ENCODE measurements around the gene NIN. TPM values are rescaled to one million over a fixed set of nuclear protein-coding genes. Genes with fewer than 3 reads are reported as not detected.

The NIN gene
- polyA plus RNA-seq, 1 donor from 2014 or later, result 47.6 TPM

- H2AFZ ChIP-seq (ENCODE audit: low read depth, low read length), result peak overlapping the region; percentile 62
- no peaks in the 10 kb centered on the region for H3K36me3 ChIP-seq (ENCODE audit: insufficient read depth, low read length)
- H3K4me3 ChIP-seq (ENCODE audit: low read length), result peak overlapping the region; percentile 87
- H3K79me2 ChIP-seq (replicated peaks; ENCODE audit: insufficient read depth, low read length), result peaks cover 17% of the 10 kb centered on the region
- H3K9me2 ChIP-seq (ENCODE audit: insufficient read depth, low read length), result no peaks in the 10 kb centered on the region
- H3K27ac ChIP-seq (ENCODE audit: low read length), result peak overlapping the region; percentile 35
- TF ChIP-seq EZH2 (IDR thresholded peaks at IDR 0.05; ENCODE audit: borderline replicate concordance, insufficient read depth, low read length, poor library complexity, severe bottlenecking) (no peak), POLR2AphosphoS5 (IDR thresholded peaks at IDR 0.05) (no peak), TAF1 (IDR thresholded peaks at IDR 0.05; ENCODE audit: low read depth) (no peak), RAD21 (conservative IDR thresholded peaks at IDR 0.05) (no peak), EP300 (conservative IDR thresholded peaks at IDR 0.05; ENCODE audit: poor library complexity, severe bottlenecking) (no peak)
- TF ChIP-seq, protein P1, sequence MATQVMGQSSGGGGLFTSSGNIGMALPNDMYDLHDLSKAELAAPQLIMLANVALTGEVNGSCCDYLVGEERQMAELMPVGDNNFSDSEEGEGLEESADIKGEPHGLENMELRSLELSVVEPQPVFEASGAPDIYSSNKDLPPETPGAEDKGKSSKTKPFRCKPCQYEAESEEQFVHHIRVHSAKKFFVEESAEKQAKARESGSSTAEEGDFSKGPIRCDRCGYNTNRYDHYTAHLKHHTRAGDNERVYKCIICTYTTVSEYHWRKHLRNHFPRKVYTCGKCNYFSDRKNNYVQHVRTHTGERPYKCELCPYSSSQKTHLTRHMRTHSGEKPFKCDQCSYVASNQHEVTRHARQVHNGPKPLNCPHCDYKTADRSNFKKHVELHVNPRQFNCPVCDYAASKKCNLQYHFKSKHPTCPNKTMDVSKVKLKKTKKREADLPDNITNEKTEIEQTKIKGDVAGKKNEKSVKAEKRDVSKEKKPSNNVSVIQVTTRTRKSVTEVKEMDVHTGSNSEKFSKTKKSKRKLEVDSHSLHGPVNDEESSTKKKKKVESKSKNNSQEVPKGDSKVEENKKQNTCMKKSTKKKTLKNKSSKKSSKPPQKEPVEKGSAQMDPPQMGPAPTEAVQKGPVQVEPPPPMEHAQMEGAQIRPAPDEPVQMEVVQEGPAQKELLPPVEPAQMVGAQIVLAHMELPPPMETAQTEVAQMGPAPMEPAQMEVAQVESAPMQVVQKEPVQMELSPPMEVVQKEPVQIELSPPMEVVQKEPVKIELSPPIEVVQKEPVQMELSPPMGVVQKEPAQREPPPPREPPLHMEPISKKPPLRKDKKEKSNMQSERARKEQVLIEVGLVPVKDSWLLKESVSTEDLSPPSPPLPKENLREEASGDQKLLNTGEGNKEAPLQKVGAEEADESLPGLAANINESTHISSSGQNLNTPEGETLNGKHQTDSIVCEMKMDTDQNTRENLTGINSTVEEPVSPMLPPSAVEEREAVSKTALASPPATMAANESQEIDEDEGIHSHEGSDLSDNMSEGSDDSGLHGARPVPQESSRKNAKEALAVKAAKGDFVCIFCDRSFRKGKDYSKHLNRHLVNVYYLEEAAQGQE (IDR thresholded peaks at IDR 0.05; ENCODE audit: borderline replicate concordance), result no peak
- TF ChIP-seq, protein P2, sequence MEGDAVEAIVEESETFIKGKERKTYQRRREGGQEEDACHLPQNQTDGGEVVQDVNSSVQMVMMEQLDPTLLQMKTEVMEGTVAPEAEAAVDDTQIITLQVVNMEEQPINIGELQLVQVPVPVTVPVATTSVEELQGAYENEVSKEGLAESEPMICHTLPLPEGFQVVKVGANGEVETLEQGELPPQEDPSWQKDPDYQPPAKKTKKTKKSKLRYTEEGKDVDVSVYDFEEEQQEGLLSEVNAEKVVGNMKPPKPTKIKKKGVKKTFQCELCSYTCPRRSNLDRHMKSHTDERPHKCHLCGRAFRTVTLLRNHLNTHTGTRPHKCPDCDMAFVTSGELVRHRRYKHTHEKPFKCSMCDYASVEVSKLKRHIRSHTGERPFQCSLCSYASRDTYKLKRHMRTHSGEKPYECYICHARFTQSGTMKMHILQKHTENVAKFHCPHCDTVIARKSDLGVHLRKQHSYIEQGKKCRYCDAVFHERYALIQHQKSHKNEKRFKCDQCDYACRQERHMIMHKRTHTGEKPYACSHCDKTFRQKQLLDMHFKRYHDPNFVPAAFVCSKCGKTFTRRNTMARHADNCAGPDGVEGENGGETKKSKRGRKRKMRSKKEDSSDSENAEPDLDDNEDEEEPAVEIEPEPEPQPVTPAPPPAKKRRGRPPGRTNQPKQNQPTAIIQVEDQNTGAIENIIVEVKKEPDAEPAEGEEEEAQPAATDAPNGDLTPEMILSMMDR (IDR thresholded peaks at IDR 0.05; ENCODE audit: poor library complexity, severe bottlenecking), result no peak
- H3K4me2 ChIP-seq (ENCODE audit: low read length), result peak overlapping the region; percentile 12
- peak overlapping the region; percentile 91 for H3K9ac ChIP-seq (ENCODE audit: low read length)
- H3K9me3 ChIP-seq (ENCODE audit: low read length), result no peaks in the 10 kb centered on the region
- H3F3A ChIP-seq (ENCODE audit: insufficient read depth, low read length, poor library complexity, severe bottlenecking), result peaks cover 8% of the 10 kb centered on the region
- H3K27me3 ChIP-seq (ENCODE audit: insufficient read depth, low read depth, low read length), result no peaks in the 10 kb centered on the region
- no peaks in the 10 kb centered on the region for H4K20me1 ChIP-seq (ENCODE audit: insufficient read depth)
These were observed 785 bp upstream of the NIN start for GRCh38 chr14:50831726-50832168.

GRCh38 chr14:50830044-50830931 lies 674 bp downstream of the NIN start:
- H3K9me3 ChIP-seq (ENCODE audit: low read length), result no peaks in the 10 kb centered on the region
- H3K27ac ChIP-seq (ENCODE audit: low read length), result peak overlapping the region; percentile 87
- H3K36me3 ChIP-seq (ENCODE audit: insufficient read depth, low read length), result no peaks in the 10 kb centered on the region
- peak overlapping the region; percentile 53 for H2AFZ ChIP-seq (ENCODE audit: low read depth, low read length)
- peak overlapping the region; percentile 91 for H3K4me3 ChIP-seq (ENCODE audit: low read length)
- TF ChIP-seq, protein P1 (IDR thresholded peaks at IDR 0.05; ENCODE audit: borderline replicate concordance), result peak; percentile 87
- TF ChIP-seq EZH2 (IDR thresholded peaks at IDR 0.05; ENCODE audit: borderline replicate concordance, insufficient read depth, low read length, poor library complexity, severe bottlenecking) (no peak), TAF1 (IDR thresholded peaks at IDR 0.05; ENCODE audit: low read depth) (peak; percentile 78), RAD21 (conservative IDR thresholded peaks at IDR 0.05) (no peak), MXI1 (conservative IDR thresholded peaks at IDR 0.05; ENCODE audit: poor library complexity, severe bottlenecking) (peak; percentile 63), SMC3 (conservative IDR thresholded peaks at IDR 0.05; ENCODE audit: poor library complexity) (no peak), EP300 (conservative IDR thresholded peaks at IDR 0.05; ENCODE audit: poor library complexity, severe bottlenecking) (peak; percentile 29), POLR2AphosphoS5 (IDR thresholded peaks at IDR 0.05) (peak; percentile 36)
- TF ChIP-seq, protein P2 (IDR thresholded peaks at IDR 0.05; ENCODE audit: poor library complexity, severe bottlenecking), result no peak
- H3K9ac ChIP-seq (ENCODE audit: low read length), result peak overlapping the region; percentile 91
- H3K9me2 ChIP-seq (ENCODE audit: insufficient read depth, low read length), result no peaks in the 10 kb centered on the region
- peaks cover 32% of the 10 kb centered on the region for H3K79me2 ChIP-seq (replicated peaks; ENCODE audit: insufficient read depth, low read length)
- H3F3A ChIP-seq (ENCODE audit: insufficient read depth, low read length, poor library complexity, severe bottlenecking), result peaks cover 16% of the 10 kb centered on the region
- H4K20me1 ChIP-seq (ENCODE audit: insufficient read depth), result no peaks in the 10 kb centered on the region
- no peaks in the 10 kb centered on the region for H3K27me3 ChIP-seq (ENCODE audit: insufficient read depth, low read depth, low read length)
- peak overlapping the region; percentile 79 for H3K4me2 ChIP-seq (ENCODE audit: low read length)
